NCI-H2227 (cell line): ENCODE results near the gene C7orf33.

Experiments
- DNase-seq: peaks from one replicate; lab custom pipeline; 2025; ENCODE audit not compliant: unreplicated experiment; lab: John Stamatoyannopoulos, UW

The C7orf33 gene

DNA sequence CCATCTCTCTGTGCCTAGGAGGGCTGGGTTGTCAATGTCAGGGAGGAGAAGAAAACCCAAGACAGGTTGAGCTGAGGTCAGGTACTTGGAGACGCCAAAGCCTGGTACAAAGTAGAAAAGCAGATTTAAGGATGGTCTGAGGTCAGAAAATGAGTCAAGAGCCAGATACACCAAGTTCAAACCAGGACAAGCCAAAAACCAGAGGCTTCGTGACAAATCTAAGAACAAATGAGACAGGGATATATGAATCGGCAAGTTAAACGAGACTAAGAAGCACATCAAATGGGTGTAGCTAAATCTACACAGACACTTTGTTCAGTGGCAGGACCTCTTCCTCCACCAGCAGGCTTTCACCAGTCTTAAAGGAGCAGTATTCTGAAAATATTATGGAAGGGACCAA lies 34.2 kb downstream of the C7orf33 start:
- DNase-seq = no peak

DNA sequence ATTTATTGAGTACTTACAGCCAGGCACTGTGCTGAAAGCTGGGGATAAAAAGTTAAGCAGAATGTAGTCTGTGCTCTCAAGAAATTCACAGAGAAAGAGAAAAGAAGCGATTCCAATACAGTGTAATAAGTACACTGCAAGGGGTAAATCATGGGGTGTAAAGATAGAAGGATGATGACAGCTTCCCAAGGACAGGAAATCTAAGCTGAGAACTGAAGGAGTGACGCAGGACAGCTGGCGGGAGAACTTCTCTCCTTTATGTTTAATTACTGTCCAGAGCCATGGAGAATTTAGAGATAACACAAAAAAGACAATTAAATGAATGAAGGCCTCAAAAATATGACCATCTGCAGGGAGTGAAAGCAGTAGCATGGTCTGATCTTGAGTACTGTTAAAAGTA lies 34.8 kb downstream of the C7orf33 start:
- DNase-seq = peak; percentile 22

DNA sequence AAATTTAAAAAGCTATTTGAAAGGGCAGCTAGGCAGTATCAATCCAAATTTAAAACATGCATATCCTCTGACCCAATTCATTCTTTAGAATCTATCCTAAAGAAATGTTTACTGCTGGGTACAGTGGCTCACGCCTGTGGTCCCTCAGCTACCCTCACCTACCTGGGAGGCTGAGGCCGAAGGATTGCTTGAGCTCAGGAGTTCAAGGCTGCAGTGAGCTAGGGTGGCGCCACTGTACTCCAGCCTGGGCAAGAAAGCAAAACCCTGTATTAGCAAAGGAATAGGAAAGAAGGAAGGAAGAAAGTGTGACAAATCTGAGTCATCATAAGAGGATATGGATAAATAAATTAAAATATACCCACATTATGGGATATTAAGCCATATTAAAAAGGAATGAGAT lies 36.3 kb downstream of the C7orf33 start:
- no peak for DNase-seq

DNA sequence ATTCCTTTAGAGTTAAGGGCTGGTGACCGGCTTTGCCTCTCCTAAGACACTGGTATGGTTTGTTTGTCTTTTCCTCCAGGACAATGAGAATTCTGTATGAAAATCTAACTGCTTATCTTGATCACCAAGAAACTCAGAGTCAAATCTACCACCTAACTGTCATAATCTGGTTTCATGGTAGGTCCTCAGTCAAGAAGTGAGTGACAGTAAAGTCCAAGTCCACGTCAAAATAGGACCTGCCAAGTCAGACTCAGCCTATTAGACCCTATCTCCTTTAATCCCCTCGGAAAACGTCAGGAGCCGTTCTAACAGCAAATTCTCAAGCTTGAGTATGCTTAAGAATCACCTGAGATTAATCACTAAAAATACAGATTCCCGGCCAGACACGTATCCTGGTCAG lies 37.4 kb downstream of the C7orf33 start:
- DNase-seq = no peak

DNA sequence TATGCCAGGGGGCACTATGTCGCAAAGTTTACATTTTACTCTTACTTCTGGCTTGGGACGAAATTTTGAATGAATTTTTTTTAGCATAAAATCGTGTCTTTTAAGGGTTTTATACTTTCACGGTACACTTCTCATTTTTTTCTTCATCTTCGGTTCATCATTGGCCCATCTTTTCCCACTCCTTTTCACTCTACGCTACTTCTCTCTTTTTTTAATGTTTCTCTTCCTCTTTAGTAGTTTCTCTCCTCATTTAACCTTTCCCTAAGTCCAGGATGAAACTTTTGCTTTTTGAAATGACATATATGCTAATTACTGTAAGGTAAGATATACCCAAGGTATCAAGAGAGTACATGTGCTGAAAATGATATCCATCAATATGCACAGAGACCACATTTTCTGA lies 39.5 kb downstream of the C7orf33 start:
- no peak for DNase-seq

DNA sequence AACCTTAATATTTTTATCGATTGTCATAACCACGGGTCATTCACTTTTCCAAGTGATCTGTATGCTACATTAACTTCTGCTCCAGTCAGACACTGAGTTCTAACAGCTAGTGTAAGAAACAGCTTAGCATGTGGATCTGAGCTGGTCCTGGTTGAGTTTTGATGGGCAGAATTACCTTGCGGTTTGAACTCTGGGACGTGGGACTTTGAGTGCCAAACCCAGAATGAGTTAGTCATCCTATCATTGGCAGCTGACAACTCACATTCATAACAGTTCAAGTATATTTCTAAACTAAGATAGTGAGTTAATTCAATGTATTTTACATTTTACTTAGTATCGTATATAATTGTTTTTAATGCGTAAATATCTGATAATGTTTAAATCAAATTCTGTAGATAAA lies 43.2 kb downstream of the C7orf33 start:
- no peak for DNase-seq

DNA sequence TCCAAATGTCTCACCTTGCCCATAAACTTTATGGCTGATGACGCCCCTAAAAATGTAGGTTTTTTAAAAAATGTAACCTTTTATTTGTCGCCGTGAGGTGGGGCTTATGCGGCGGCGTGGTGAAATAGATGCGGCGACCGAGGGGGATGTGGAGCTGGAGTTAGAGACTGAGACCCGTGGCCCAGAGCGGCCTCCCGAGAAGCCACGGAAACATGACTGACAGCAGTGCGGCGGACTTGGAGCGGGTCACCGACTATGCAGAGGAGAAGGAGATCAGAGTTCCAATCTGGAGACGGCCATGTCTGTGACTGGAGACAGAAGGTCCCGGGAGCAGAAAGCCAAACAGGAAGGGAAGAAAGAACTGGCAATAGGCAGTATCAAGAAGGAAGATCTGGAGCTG lies 46.5 kb downstream of the C7orf33 start:
- DNase-seq = no peak

DNA sequence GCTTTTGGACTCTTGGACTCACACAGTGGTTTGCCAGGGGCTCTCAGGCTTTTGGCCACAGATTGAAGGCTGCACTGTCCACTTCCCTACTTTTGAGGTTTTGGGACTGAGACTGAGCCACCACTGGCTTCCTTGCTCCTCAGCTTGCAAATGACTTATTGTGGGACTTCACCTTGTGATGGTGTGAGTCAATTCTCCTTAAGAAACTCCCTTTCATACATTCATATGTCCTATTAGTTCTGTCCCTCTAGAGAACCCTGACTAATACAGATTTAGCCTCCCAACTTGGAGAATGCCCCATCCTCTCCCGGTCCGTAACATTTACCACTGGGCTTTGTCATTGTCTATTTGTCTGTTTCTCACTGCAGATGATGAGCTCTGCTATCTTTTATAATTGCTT lies 55.3 kb downstream of the C7orf33 start:
- no peak for DNase-seq

DNA sequence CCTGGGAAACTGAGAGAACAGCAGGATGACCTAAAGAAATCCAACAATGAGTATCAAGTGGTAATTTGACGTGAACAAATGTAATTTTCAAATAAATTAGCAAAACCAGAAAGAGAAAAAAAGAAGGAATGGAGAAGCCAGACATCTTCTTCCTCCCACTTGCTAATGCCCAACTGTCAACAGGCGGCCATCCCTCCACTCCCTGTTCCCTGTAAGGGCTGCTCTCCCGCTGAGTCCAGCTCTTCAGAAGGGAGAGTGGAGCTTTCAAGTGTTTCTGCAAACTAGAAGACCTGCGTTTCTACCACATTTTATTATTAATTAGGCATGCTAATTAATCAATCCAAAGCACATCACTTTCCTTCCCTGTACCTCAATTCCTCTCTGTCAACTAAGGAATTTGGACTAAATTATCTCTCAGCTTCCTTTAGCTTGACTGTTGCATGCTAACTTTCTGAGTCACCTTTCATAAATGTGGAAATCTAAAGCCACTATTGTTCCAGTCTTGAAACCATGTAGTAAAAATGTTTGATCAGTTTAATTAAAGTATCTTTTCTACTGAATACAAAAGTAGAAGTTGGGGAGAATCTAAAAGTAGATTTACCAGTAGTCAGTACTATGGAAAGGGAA lies 59.8 kb downstream of the C7orf33 start:
- DNase-seq = peak; percentile 3

DNA sequence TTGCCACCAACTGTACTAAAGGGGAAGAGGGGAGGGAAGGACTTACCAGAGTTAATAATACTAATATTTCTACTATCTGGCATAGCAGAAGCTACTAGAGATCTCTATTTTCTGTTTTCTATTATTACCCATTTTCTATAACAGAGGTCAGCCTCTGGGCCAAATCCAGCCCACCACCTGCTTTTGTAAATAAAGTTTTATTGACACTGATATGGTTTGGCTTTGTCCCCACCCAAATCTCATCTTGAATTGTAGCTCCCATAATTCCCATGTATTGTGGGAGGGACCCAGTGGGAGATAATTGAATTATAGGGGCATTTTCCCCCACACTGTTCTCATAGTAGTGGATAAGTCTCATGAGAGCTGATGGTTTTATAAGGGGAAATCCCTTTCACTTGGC lies 62.2 kb downstream of the C7orf33 start:
- DNase-seq = no peak

DNA sequence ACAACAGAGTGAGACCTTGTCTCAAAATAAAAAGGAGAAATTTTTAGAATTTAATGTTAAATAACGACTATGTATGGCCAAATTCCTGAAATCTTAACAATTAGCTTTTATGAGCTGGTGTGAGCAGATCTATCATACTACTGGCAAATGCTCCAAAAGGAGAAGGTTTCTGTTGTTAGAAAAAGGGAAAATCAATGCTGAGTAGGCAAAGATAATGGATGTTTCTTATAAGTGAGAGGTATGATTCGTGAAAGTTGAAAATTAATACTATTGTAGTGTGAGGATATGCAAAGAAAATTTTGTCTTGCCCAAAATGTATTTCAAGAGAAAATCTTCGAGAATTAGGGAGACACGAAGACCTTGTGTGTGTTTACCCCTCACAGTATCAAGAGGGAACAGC lies 67.4 kb downstream of the C7orf33 start:
- DNase-seq = no peak

DNA sequence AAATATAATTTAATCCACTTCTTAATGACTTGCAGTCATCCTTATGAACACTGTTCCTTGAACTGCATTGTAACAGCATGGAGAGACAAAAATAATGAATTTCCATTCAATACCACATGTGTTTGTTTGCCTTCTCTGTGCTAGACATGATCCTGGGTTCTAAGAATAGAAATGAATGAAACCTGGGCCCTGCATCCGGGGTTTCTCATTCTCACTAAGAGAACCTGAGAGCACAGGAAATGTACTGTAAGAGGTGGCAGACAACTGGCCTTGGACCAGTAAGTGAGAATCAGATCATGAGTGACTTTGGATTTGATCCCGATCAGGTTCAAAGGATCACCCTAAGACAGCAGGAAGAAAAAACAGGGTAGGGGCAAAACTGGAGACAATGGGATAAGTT lies 70.9 kb downstream of the C7orf33 start:
- no peak for DNase-seq

DNA sequence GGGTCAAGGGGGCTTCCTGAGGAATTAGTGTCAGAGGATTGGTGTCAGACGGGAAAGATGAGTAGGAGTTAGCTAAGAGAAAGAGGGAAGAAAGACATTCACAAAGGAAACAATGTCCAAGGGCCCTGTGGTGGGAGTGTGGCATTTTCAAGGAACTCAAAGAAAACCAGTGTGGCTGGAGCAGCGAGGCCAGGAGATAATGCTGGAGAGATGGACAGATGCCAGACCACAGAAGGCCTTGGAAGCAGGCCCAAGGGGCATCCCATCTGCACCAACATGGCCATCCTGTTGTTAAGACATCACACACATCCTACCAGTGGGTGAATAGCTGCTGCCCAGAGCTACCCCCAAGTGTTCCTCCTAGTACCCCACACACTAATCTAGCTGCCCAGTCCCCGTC lies 72.1 kb downstream of the C7orf33 start:
- DNase-seq = no peak

DNA sequence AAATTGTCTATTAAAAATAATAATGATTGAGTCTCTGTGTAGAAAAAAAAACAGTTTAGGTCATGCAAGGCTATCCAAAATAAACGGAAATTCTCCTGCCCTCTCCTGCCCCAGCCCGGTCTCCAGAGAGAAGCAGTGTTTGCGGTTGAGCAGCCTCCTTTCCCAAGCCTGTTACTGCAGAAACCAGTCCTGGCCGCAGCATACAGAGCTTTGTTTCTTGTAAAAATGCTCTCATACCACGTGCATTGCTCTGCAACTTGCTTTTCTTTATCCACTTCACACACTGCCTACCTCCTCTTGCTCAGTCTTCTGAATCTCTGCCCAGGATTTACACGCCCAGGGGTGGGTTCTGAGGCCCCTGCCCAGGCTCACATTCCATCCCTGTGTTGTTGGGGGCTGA lies 73.8 kb downstream of the C7orf33 start:
- DNase-seq = no peak

DNA sequence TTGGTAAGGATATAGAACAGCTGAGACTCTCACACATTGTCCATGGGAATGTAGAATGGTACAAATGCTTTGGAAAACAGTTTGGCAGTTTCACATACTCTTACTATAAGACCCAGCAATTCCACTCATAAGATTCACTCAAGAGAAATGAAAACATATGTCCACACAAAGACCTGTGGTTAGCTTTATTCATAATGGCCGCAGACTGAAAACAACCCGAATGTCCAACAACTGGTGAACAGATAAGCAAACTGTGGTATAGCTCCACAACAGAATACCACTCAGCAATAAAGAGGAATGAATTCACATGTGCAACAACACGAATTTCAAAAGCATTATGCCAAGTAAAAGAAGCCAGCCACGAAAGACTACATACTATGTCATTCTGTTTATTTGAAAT lies 74.7 kb downstream of the C7orf33 start:
- DNase-seq = no peak
